Cardiac muscle cell (in vitro differentiated cells and primary cell): ENCODE measurements around the gene PLB1. TPM values are rescaled to one million over a fixed set of nuclear protein-coding genes. Genes with fewer than 3 reads are reported as not detected.

Experiments
- DNase-seq, 2 donors: peaks; one replicate each; pipeline versions ENCODE4 v3.0.0 to v3.0.0-alpha.2; 2010 to 2017; ENCODE audit warnings: low read depth in 1 of 2, low spot score in 1 of 2
- H3K27ac ChIP-seq: fragments of 200-600 bp; sonication (generic); 2 replicates; pipeline ENCODE4 v1.5.1; 2016
- H3K27me3 ChIP-seq: fragments of 200-600 bp; sonication (generic); 2 replicates; pipeline ENCODE4 v1.6.0; 2016; ENCODE audit warnings: control low read depth
- H3K36me3 ChIP-seq: fragments of 200-600 bp; sonication (generic); 2 replicates; pipeline ENCODE4 v1.5.1; 2016; ENCODE audit warnings: control low read depth
- H3K4me1 ChIP-seq: fragments of 200-600 bp; sonication (generic); 2 replicates; pipeline ENCODE4 v1.8.1; 2017; ENCODE audit warnings: low read depth, mild to moderate bottlenecking, mixed run types
- H3K4me3 ChIP-seq: fragments of 200-600 bp; sonication (generic); 2 replicates; pipeline ENCODE4 v1.5.1; 2016; ENCODE audit warnings: mild to moderate bottlenecking
- H3K9me3 ChIP-seq: fragments of 200-600 bp; sonication (generic); 2 replicates; pipeline ENCODE4 v1.5.1; 2017; ENCODE audit warnings: low read depth, mild to moderate bottlenecking, control low read depth
- CTCF ChIP-seq: IDR thresholded peaks from 2 replicates; pipeline ENCODE4 v1.5.1; 2012; ENCODE audit warnings: low read depth, mild to moderate bottlenecking, low read length
- polyA plus RNA-seq: library from polyadenylated mRNA; unstranded; fragments of >200 nt; fragmentation: Nextera tagmentation; extraction: Ambion mirVana; gene quantifications from 2 replicates; pipeline ENCODE4 v1.2.1, GENCODE V29; 2016
- total RNA-seq: library from RNA; depleted of rRNA; stranded (reverse); fragments of >200 nt; gene quantifications from 2 replicates; pipeline ENCODE4 v1.2.3, GENCODE V29; 2016

The PLB1 gene
- total and polyA plus RNA-seq, 2 experiments from 2014 or later, result 1.1 to 1.2 TPM

- H3K27ac ChIP-seq, result no peak overlapping the region
- H3K4me1 ChIP-seq, result no peaks in the 10 kb centered on the region
- DNase-seq, result no peak
- no peak for TF ChIP-seq CTCF
- H3K27me3 ChIP-seq, result no peaks in the 10 kb centered on the region
- no peaks in the 10 kb centered on the region for H3K9me3 ChIP-seq
- H3K36me3 ChIP-seq, result no peaks in the 10 kb centered on the region
- no peak overlapping the region for H3K4me3 ChIP-seq
These were observed 47.1 kb upstream of the PLB1 start for GRCh38 chr2:28448793-28449100.

GRCh38 chr2:28449126-28449487 lies 46.8 kb upstream of the PLB1 start:
- Histone ChIP-seq H3K27ac (no peak overlapping the region), H3K36me3 (no peaks in the 10 kb centered on the region), H3K27me3 (no peaks in the 10 kb centered on the region), H3K4me3 (no peak overlapping the region), H3K9me3 (no peaks in the 10 kb centered on the region), H3K4me1 (no peaks in the 10 kb centered on the region)
- no peak for TF ChIP-seq CTCF
- DNase-seq, result no peak

GRCh38 chr2:28449488-28450395 lies 46.1 kb upstream of the PLB1 start:
- no peak overlapping the region for H3K27ac ChIP-seq
- H3K9me3 ChIP-seq, result no peaks in the 10 kb centered on the region
- peak in 1 of 2 donors; percentile 44 for DNase-seq
- no peaks in the 10 kb centered on the region for H3K36me3 ChIP-seq
- H3K27me3 ChIP-seq, result no peaks in the 10 kb centered on the region
- H3K4me1 ChIP-seq, result no peaks in the 10 kb centered on the region
- no peak for TF ChIP-seq CTCF
- H3K4me3 ChIP-seq, result no peak overlapping the region

GRCh38 chr2:28450901-28451565 lies 44.8 kb upstream of the PLB1 start:
- Histone ChIP-seq H3K4me1 (no peaks in the 10 kb centered on the region), H3K27ac (no peak overlapping the region), H3K36me3 (no peaks in the 10 kb centered on the region), H3K4me3 (no peak overlapping the region), H3K27me3 (no peaks in the 10 kb centered on the region), H3K9me3 (no peaks in the 10 kb centered on the region)
- no peak for DNase-seq
- TF ChIP-seq CTCF, result no peak

GRCh38 chr2:28451793-28452533 lies 43.9 kb upstream of the PLB1 start:
- no peak for DNase-seq
- no peak for TF ChIP-seq CTCF
- Histone ChIP-seq H3K27me3 (no peaks in the 10 kb centered on the region), H3K9me3 (no peaks in the 10 kb centered on the region), H3K27ac (no peak overlapping the region), H3K36me3 (no peaks in the 10 kb centered on the region), H3K4me3 (no peak overlapping the region), H3K4me1 (no peaks in the 10 kb centered on the region)
